HG02870 (cell line): ENCODE data around the gene MIPEP.
"Not testable (repeated sequence)": the region's sequence is repeated elsewhere in the genome, so short reads cannot be mapped to it uniquely, and the experiment has no call there.

ENCODE experiments used
- ATAC-seq: cut with Tn5 transposase; IDR thresholded peaks from one replicate; pipeline ENCODE4 v1.9.1; 2021; ENCODE audit warnings: mild to moderate bottlenecking, moderate library complexity; ENCODE audit not compliant: unreplicated experiment

MIPEP gene

DNA sequence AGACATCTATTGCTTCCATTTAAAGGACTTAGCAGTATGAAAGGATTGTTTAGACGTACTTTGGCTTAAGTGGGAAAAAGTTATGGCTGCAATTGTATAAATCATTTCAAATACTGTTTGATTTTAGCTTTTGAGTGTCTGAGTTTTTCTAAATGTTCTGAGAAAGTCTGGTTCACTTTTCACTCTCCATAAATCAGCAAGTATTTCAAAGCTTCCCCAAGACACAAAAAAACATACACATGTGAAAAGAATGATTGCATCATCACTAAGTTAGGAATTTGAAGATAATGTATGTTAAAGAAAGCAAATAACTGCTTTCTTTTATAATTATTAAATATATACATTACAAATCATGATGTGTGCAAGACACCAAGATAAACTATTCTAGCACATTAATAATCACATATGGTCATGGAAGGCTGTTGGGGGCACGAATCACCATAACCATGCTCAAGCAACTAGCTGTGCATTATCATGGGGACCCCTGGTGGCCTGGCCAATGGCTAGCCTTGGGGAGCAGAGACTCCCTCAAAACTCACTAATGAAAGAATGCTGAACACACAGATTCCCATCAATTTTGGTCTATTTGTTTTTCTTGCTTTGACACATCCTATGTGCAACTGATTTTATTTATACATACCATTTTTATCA, 111.1 kb downstream of the MIPEP start:
- no peak for ATAC-seq

DNA sequence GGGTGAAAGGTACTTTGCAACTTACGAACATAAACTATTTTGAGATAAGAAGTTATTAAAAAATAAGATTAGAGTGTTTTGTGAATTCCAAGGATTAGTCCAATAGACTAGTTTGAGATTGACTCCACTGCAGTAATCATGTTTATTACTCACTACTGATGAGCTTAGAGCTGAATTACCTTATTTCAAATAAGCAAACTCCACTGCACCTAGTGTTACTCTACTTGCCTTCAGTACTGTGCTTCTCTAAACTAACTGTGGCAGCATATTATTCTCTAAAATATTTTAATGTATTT, 111.7 kb downstream of the MIPEP start:
- ATAC-seq = peak; percentile 9

DNA sequence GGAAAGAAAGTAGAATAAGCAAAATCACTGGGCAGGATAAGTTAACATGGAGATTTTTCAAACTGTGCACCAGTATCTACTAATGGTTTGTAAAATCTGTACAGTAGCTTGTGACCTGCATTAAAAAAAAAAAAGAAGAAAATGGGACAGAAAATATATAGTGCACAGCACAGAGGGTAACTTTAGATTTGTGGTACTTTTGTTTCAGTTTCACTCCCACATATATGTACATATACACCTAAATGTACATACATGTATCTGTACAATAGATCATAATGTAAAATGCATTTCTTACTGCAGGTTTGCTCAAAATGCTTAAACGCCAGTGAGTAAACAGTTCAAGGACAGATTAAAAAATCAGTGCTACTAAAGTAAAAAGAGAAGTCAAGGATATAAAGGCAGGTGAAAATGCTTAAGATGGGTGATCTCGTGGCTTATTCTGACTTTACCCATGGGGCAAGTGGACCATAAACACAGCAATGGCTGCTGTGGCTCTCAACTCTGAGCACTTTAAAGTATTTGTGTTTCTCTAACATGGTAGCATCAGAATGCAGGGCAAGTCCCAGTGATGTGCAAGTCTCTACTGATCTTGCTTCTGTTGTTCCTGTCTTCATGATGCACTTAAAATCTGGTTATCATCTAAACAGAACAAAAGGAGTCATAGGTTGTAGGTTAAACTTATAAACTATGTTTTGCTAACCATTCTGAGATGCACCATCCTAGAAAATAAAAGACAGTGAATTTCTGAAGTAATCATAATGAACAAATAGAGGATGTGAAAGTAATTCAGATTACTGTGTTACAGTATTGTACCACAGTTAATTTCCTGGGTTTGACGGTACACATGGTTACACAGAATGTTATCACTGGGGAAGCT, 112.3 kb downstream of the MIPEP start:
- peak; percentile 91 for ATAC-seq

DNA sequence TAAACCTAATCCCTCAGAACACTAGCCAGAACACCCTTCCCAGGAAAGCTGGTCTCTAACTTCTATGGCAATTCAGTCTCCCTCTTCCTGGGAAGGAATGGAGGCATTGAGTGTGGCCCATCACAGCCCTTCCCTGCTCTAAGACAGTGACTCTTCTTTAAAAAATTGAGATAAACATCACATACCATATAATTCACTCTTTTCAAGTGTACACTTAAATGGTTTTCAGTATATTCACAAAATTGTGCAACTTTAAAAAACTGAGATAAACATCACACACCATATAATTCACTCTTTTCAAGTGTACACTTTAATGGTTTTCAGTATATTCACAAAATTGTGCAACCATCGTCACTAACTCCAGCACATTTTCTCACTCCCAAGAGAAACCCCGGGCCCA, 116.5 kb downstream of the MIPEP start:
- ATAC-seq = no peak

DNA sequence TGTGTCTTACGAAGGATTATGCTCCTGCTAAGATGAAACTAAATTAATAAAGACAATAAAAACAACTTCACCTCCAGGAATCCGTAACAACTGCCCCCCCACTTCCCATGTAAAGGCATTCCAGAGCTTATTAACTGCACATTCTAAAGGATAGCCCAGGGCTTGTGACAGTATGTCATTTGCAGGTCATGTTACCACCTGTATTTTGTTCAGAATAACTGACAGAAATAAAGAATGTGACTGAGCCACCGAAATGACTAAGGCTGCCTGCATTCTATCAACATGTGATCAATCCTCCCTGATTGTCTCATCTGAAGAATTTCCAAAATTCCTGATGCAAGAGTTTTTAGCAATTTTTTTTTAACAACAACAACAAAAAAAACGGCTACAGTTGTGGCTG, 117.2 kb downstream of the MIPEP start:
- no peak for ATAC-seq

DNA sequence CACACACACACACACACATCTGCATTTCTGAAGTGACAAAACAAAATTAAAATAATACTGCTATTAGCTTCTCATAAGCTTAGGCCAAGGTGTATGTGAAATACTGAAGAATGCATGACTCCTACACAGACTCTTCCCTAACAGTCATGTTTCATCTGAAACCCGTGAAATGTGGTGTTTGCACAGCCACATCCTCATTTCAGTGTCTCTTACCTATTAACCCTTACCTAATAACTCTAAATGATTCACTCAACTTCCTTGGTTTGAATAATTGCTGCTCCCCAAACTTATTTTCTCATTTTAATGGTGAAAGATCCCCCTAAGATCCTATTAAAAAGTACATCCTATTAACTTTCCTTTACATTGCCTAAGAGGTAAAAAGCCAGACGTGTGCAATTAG, 117.6 kb downstream of the MIPEP start:
- ATAC-seq = peak; percentile 96

DNA sequence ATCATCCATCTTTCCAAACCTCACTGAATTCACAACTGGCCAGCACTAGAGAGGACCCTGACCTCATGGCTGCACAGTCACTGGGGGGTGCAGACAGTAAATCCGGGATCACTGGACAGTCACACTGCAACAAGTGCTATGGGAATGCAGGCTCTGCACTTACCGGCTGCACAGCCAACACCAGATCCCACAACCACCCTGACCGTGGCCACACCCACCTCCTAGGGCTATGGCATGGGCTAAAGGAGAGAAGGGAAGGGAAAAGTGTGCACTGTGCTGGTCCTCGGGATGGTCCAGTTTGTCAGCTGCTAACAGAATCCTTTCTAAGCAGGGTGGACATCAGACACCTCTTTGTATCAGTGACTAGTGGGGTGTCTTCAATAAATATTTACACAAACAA, 118.2 kb downstream of the MIPEP start:
- no peak for ATAC-seq

DNA sequence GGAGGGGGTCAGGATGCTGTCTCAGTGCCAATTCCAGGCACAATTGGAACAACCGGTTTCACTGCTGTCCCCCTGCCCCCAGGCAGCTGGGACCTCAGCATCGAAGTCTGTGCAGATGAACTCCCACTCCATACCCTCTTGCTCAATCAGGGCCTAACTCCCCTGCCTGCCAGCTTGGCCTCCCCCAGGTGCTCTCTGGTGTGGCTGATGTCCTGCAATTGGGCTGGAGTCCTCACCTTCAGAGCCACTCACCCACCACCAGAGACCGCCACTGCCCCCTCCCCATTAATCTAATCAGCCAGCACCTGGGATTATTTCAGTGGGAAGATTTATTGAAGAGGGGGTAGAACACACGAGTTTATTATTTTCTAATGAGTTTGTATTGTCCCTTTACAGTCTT, 118.8 kb downstream of the MIPEP start:
- ATAC-seq = no peak

DNA sequence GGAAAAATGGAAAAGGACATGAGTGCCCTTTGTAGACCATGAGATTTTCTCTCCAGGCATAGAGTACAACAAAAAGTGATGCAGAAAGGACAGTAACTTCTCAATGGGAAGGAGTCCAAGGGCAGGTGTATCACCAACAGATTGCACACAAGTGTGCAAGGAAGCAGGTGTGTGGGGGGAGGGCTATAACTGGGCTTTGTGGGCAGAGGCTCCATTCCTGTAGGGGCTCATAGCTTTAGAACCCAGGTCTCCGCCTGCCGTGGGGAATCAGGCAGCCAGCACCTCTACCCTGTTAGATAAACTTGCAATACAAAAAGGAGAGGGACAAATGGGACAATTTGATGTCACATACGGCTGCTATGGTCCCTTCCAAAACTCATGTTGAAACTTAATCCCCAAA, 119.8 kb downstream of the MIPEP start:
- no peak for ATAC-seq

DNA sequence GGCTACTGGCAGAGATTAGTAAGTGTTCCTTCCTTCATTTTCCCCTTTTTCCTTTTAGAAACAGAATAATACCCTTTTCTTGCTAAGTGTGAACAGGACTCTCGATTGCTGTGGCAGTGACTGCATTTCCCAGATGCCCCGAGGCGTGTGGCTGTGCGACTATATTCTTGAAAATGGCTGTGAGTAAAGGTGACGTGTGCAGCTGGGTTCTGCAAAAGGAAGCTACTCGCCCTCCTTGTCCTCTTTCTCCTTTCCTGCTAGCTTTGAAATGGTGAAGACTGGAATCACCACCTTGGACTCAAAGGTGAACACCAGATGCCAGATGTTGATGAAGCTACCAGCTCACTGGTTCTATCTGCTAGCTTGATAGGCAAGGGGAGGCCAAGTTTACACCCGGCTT, 121.4 kb downstream of the MIPEP start:
- no peak for ATAC-seq

DNA sequence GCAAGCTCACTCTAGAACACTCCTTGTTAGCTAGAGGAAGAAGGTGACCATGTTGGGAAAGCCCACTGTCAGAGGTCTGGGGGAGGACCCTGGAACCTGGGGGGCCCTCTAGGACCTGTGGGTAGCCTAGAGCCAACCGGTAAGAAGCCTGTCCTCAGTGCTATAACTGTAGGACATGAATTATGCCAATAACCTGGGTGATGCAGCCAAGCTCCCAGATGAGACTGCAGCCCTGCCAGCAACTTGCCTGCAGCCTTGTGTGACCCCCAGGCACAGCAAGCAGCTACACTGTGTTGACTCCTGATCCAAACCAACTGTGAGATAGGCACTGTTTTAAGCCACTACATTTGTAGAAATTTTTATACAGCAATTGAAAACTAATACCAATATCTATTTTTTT, 122.3 kb downstream of the MIPEP start:
- ATAC-seq = no peak

DNA sequence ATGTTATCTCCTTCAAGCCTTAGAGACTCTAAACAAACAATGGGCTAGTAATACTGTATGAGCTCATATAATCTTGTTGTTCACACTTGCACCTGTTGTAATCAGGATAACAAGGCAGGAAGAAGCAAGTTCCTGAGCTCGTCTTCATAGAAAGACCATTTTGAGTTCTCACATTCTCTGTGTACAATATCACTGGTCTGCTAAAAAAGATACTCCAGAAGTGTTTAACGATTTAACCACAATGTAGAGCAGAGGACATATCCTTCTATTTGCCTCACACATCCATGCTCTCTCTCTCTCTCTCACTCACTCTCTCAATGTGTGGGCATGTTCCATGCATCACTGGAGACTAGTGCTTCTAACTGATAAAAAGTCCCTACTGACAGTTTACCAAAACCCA, 122.9 kb downstream of the MIPEP start:
- no peak for ATAC-seq

DNA sequence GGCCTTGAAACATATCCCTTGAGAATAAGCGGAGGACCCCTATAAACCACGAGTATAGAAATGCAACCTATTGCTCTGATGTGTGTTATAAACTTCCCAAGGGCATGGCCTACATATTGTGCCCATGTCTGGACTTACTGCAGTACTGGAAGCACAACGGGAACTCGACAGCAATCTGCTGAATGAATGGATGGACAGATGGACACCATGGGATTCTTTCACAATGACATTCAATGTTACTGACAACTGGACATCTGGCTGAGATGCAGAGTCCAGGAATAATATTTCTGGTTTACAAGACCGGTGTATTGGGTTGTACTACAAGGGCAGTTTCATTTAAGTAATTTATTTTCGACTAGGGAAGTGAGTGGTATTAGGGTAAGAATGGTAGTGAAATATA, 123.7 kb downstream of the MIPEP start:
- no peak for ATAC-seq

DNA sequence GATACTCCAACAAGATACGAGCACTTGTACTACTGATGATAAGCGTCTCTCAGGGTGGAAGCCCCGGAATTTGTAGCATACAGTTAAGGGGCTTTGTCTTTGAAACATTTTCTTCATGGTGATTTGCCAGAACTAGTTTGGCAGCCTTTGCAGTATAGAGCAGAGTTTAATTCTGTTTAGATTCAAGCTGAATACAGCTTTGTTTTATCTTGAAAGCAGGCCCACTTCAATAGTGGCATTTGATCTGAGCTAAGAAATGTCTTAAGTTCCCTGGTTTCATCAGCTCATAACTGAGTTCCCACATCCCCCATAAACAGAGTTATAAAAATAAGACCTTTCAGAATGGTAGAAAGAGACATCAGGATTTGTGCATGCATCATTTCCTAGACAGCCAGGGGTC, 125.9 kb downstream of the MIPEP start:
- no peak for ATAC-seq

DNA sequence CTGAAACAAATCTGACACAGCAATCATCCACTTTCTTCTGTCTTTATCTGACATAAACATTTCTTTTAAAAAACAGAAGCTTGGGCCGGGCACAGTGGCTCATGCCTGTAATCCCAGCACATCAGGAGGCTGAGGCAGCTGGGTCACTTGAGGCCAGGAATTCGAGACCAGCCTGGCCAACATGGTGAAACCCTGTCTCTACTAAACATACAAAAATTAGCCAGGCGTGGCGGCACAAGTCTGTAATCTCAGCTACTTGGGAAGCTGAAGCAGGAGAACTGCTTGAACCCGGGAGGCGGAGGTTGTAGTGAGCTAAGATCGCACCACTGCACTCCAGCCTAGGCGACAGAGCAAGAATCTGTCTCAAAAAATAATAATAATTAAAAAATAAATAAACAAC, 127.4 kb downstream of the MIPEP start:
- not testable (repeated sequence) for ATAC-seq

DNA sequence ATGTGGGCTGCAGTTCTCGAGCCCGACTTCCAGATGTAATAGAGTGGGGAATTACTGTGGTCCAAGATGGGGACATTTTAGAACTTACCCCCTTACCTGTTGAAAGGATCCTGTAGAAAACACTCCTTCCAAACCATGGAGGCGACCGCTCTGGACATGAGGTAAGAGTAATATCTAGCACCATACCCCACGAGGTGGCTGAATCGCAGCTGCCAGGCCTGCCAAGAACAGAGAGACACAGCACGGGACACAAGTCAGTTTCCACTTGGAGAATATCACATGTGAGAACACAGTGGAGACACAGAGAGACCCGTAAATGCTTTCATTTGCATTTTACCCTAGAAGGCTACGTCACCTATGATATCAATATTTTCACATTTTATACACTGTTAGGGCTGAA, 129.2 kb downstream of the MIPEP start:
- no peak for ATAC-seq

DNA sequence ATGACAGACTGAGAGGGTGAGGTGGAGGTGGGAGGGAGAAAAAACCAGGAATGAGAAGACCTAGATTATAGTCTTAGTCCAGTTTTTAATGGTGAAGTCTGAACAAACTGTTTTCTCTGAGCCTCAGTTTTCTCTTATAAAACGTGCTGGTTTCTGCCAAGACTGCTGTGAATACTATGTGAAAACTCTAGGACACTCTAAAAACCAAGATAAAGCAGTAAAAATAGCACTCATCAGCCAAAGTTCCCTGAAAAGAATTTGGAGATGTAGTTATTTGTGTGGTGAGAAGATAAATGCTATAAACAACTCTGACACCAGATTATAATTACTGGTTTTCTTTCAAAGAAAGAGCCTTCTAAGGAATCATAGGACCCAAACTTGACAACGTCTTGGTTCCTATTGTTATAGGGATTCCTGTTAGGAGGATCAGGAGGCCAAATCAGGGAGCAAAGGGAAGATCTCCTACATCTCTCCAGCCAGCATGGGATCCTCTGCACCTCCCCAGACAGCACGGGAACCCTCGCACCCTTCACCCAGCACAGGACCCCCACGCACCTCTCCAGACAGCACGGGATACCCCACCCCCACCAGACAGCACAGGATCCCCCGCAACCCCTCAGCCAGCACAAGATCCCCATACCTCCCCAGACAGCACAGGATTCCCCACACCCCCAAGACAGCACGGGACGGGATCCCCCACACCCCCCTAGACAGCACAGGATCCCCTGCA, 130.2 kb downstream of the MIPEP start:
- ATAC-seq = no peak

DNA sequence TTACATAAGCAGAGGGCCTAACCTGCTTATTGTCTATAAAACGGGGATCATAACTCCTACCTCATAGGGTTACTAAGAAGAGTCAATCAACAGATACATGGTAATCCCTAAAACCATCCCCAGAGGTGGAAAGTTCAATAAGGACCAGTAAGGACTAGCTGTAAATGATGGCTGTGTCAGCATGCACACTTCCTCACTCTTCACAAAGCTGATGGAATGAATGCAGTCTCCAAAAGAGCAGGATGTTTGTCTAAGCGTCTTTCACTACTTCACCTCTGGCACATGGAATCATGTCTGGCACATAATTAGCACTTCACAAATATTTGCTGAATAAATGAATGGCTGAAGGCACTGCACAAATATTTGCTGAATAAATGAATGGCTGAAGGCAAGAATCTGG, 134.2 kb downstream of the MIPEP start:
- ATAC-seq = no peak

DNA sequence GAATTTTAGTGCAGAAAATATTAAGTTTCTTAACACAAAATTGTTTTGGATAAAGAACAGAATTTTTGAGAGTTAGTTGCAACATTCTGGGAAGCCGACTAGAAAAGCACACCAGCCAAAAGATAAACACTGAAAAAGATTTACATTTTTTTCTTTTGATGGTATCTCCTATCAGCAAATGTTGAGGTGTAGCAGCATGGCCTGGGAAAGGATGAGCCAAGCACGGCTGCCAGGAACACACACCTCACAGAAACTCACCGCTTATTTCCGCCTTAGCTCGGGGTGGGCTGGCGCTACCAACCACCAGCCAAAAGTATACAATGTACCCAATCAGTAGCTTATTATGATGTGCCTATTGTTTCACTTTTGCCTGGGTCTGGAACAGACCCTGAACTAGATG, 134.7 kb downstream of the MIPEP start:
- no peak for ATAC-seq

DNA sequence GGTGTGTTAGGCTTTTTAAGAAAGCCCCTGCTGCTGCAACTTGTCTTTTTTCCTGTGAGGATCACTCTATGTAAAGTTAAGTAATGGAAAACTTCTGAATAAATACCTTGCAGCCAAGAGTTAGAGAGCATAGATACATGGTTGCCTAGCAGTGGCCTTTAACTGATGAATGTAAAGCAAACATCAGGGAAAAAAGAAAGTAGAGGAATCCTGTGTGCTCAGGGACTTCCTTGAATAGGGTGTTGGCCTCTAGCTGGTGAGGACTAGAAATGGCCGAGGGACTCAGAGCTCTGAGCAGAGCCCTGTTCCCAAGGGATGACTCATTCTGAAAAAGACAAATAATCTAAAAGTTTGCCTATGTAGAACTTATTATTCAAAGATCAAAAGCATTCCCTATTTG, 135.7 kb downstream of the MIPEP start:
- no peak for ATAC-seq

DNA sequence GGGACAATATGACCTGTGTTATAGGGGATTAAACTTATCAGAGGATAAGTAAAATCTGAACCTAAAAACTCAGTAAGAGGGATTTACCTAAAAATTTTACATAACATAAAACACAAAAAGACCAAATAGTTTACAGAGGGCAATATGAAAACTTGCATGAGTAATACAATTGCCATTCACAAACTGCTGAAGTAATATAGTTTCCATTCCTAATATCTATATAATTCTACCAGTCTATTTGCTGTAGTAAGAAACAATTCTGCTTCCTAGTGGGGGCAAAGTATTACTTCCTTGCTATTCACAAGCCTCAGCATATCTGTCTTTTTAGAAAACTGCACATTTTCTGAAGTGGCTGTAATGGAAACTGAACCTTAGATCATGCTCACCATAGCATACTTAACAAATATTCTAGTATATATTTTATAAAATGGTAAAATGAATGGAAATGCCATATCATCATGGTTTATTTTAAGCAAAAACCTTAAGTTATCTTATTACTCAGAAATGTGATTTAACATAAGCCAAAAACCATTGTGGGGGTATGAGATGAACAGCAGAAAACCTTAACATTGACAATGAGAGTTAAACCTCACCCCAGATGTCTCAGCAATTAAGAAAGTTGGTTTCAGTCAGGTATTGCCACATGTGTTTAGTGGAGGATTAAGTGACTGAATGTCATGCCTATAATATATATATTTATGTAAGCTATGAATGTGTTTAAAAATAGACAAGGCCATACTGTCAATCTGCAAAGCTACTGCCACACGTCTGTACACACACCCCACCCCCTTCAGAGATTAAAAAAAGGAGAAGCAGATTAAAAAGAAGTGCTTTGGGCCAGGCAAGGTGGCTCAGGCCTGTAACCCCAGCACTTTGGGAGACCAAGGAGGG, 136.8 kb downstream of the MIPEP start:
- ATAC-seq = peak; percentile 74
